ENCODE results near the gene FCER2. TPM values are rescaled to one million over a fixed set of nuclear protein-coding genes. Genes with fewer than 3 reads are reported as not detected.

Gene FCER2
- total RNA-seq, 8 experiments from 2014 or later, result 0.11 to 0.59 (median 0.32) TPM; not detected in 1

GRCh38 chr19:7729831-7730285, 27.9 kb upstream of the FCER2 start:
- no peaks in the 10 kb centered on the region for H3K4me1 ChIP-seq (replicated peaks in 1 of 2)
- H3K27ac ChIP-seq, result no peak overlapping the region
- H3K4me3 ChIP-seq, result no peak overlapping the region
- no peak for ATAC-seq (replicated peaks in 6 of 8)
- 25 to 40% methylated on average over 1 to 4 of the region's 34 CpGs; no CpG with 5 or more reads in 8 of the 10 experiments for WGBS, 10 experiments
- in situ Hi-C loops (cut with MboI; ENCODE audit: low pct_unique_long_range_greater_than_20kb in 2 of 9, low sequenced_read_pairs in 9 of 9, unreplicated experiment in 9 of 9), result no loop called here

DNA sequence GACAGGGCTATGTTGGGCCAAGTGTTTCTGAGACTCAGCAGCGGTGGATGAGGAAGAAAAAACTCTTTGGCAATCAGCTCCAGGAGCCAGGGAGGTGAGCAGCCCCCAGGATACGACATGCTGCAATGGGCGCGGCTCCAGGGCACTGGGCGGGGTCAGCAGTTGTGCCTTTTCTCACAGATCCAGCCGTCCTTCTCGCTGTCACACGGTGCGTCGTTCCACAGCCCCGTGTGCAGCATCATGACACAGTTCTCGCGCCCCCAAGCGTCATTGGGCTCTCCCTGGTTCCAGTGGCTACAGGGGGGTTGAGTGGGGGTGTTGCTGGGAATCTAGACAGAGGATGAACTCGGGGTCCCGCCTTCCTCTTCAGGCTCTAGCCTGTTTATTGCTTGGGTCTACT, 27.3 kb upstream of the FCER2 start:
- ATAC-seq (replicated peaks in 6 of 8), result peak in 3 of 8 experiments; percentile 15 to 69 (median 32)
- in situ Hi-C loops (cut with MboI; ENCODE audit: low pct_unique_long_range_greater_than_20kb in 2 of 9, low sequenced_read_pairs in 9 of 9, unreplicated experiment in 9 of 9), result no loop called here
- Histone ChIP-seq H3K4me1 (replicated peaks in 1 of 2) (no peaks in the 10 kb centered on the region), H3K27ac (no peak overlapping the region), H3K4me3 (no peak overlapping the region)
- WGBS, 10 experiments, result 4 to 100% (median 19%) methylated on average over 1 to 12 of the region's 16 CpGs; no CpG with 5 or more reads in 2 of the 10 experiments

DNA sequence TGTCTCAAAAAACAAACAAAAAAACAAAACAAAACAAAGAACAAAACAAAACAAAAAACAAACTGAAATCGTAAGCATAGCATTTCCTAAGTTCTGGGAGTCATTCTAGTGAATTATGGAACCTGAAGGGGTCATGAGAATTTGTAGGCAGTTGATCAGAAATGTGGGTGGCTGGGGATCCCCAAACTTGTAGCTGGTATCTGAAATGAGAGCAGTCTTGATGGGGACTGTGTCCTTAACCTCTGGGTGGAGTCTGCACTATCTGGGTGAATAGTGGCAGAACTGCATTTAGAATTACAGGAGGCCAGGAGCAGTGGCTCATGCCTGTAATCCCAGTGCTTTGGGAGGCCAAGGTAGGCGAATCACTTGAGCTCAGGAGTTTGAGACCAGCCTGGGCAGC, 23.9 kb upstream of the FCER2 start:
- WGBS, 10 experiments, result 0 to 50% (median 13%) methylated on average over 1 to 2 of the region's 2 CpGs; no CpG with 5 or more reads in 1 of the 10 experiments
- Histone ChIP-seq H3K4me3 (no peak overlapping the region), H3K27ac (no peak overlapping the region), H3K4me1 (replicated peaks in 1 of 2) (peaks cover 0 to 3% of the 10 kb centered on the region in 2 donors)
- no peak for ATAC-seq (replicated peaks in 6 of 8)
- in situ Hi-C loops (cut with MboI; ENCODE audit: low pct_unique_long_range_greater_than_20kb in 2 of 9, low sequenced_read_pairs in 9 of 9, unreplicated experiment in 9 of 9), result no loop called here

- H3K4me1 ChIP-seq (replicated peaks in 1 of 2), result peaks cover 0 to 3% of the 10 kb centered on the region in 2 donors
- no peak overlapping the region for H3K4me3 ChIP-seq
- H3K27ac ChIP-seq, result no peak overlapping the region
- peak in 1 of 8 experiments; percentile 27 for ATAC-seq (replicated peaks in 6 of 8)
- WGBS, 10 experiments, result 27 to 63% (median 45%) methylated on average over 2 to 4 of the region's 5 CpGs; no CpG with 5 or more reads in 5 of the 10 experiments
- in situ Hi-C loops (cut with MboI; ENCODE audit: low pct_unique_long_range_greater_than_20kb in 2 of 9, low sequenced_read_pairs in 9 of 9, unreplicated experiment in 9 of 9), result no loop called here
Measured at GRCh38 chr19:7722231-7722651, 20.3 kb upstream of the FCER2 start.

DNA sequence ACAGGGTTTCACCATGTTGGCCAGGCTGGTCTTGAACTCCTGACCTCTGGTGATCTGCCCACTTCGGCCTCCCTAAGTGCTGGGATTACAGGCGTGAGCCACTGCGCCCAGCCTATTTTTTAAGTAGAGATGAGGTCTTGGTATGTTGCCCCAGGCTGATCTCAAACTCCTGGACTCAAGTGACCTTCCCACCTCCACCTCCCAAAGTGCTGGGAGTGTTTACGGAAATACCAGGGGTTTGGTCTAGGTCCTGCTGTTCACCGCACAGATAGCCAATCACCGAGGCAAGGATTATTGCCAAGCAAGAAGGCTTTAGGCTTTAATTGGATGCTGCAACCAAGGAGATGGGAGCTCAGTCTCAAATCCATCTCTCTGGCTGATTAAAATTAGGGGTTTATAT, 18.4 kb upstream of the FCER2 start:
- 29 to 100% (median 80%) methylated on average over 1 to 5 of the region's 6 CpGs; no CpG with 5 or more reads in 3 of the 10 experiments for WGBS, 10 experiments
- ATAC-seq (replicated peaks in 6 of 8), result no peak

GRCh38 chr19:7718668-7719067, 16.7 kb upstream of the FCER2 start:
- ATAC-seq (replicated peaks in 6 of 8), result no peak
- Histone ChIP-seq H3K4me3 (no peak overlapping the region), H3K27ac (no peak overlapping the region), H3K4me1 (replicated peaks in 1 of 2) (peaks cover 0 to 3% of the 10 kb centered on the region in 2 donors)
- in situ Hi-C loops (cut with MboI; ENCODE audit: low pct_unique_long_range_greater_than_20kb in 2 of 9, low sequenced_read_pairs in 9 of 9, unreplicated experiment in 9 of 9), result no loop called here
- WGBS, 10 experiments, result 0 to 83% (median 40%) methylated on average over 1 to 3 of the region's 8 CpGs; no CpG with 5 or more reads in 5 of the 10 experiments

More for the DNA sequence above, 18.4 kb upstream of the FCER2 start:
- Histone ChIP-seq H3K27ac (no peak overlapping the region), H3K4me1 (replicated peaks in 1 of 2) (peaks cover 0 to 3% of the 10 kb centered on the region in 2 donors), H3K4me3 (no peak overlapping the region)
- in situ Hi-C loops (cut with MboI; ENCODE audit: low pct_unique_long_range_greater_than_20kb in 2 of 9, low sequenced_read_pairs in 9 of 9, unreplicated experiment in 9 of 9), result no loop called here

DNA sequence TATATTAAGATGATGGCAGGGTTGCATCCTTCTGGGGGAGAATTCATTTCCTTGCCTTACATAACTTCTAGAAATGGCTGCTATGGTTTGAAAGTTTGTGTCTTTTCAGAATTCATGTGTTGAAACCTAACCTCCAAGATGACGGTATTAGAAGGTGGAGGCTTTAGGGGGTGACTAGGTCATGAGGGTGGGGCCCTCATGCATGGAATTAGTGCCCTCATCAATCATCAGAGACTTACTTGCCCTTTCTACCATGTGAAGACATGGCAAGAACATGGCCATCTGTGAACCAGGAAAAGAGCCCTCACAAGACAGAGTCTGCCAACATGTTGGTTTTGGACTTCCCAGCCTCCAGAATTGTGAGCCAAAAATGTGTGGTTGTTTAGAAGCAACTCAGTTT, 14.8 kb upstream of the FCER2 start:
- WGBS, 10 experiments, result 0 to 67% (median 54%) methylated on average over 1 of the region's 1 CpG; no CpG with 5 or more reads in 4 of the 10 experiments
- no peak for ATAC-seq (replicated peaks in 6 of 8)
- in situ Hi-C loops (cut with MboI; ENCODE audit: low pct_unique_long_range_greater_than_20kb in 2 of 9, low sequenced_read_pairs in 9 of 9, unreplicated experiment in 9 of 9), result no loop called here
- no peak overlapping the region for H3K27ac ChIP-seq
- H3K4me1 ChIP-seq (replicated peaks in 1 of 2), result no peaks in the 10 kb centered on the region
- H3K4me3 ChIP-seq, result no peak overlapping the region

DNA sequence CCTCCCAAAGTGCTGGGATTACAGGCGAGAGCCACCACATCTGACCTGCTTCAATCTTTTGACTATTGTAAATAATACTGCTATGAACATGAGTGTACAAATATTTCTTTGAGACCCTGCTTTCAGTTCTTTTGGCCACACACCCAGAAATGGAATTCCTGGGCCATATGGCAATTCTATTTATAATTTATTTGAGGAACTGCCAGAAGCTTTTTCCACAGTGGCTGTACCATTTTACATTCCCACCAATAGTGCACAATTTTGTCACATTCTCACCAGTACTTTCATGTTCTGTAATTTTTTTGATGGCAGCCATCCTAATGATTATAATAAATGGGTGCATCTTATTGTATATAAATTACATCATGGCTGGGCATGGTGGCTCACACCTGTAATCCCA, 13.7 kb upstream of the FCER2 start:
- Histone ChIP-seq H3K27ac (no peak overlapping the region), H3K4me1 (replicated peaks in 1 of 2) (no peaks in the 10 kb centered on the region), H3K4me3 (no peak overlapping the region)
- in situ Hi-C loops (cut with MboI; ENCODE audit: low pct_unique_long_range_greater_than_20kb in 2 of 9, low sequenced_read_pairs in 9 of 9, unreplicated experiment in 9 of 9), result no loop called here
- 40 to 86% methylated on average over 1 of the region's 1 CpG; no CpG with 5 or more reads in 8 of the 10 experiments for WGBS, 10 experiments
- no peak for ATAC-seq (replicated peaks in 6 of 8)

GRCh38 chr19:7710616-7711015, 8.7 kb upstream of the FCER2 start:
- Histone ChIP-seq H3K4me3 (no peak overlapping the region), H3K4me1 (replicated peaks in 1 of 2) (no peaks in the 10 kb centered on the region), H3K27ac (no peak overlapping the region)
- WGBS, 10 experiments, result 18 to 90% (median 77%) methylated on average over 3 to 5 of the region's 5 CpGs; no CpG with 5 or more reads in 1 of the 10 experiments
- in situ Hi-C loops (cut with MboI; ENCODE audit: low pct_unique_long_range_greater_than_20kb in 2 of 9, low sequenced_read_pairs in 9 of 9, unreplicated experiment in 9 of 9), result no loop called here
- no peak for ATAC-seq (replicated peaks in 6 of 8)

GRCh38 chr19:7709932-7710460, 8.1 kb upstream of the FCER2 start:
- WGBS, 10 experiments, result 0 to 80% (median 60%) methylated on average over 1 of the region's 10 CpGs; no CpG with 5 or more reads in 6 of the 10 experiments
- in situ Hi-C loops (cut with MboI; ENCODE audit: low pct_unique_long_range_greater_than_20kb in 2 of 9, low sequenced_read_pairs in 9 of 9, unreplicated experiment in 9 of 9), result no loop called here
- no peak for ATAC-seq (replicated peaks in 6 of 8)
- no peak overlapping the region for H3K27ac ChIP-seq
- no peak overlapping the region for H3K4me3 ChIP-seq
- no peaks in the 10 kb centered on the region for H3K4me1 ChIP-seq (replicated peaks in 1 of 2)

- 0 to 60% (median 33%) methylated on average over 1 to 5 of the region's 8 CpGs; no CpG with 5 or more reads in 5 of the 10 experiments for WGBS, 10 experiments
- Histone ChIP-seq H3K4me1 (replicated peaks in 1 of 2) (no peaks in the 10 kb centered on the region), H3K4me3 (no peak overlapping the region), H3K27ac (no peak overlapping the region)
- no peak for ATAC-seq (replicated peaks in 6 of 8)
- in situ Hi-C loops (cut with MboI; ENCODE audit: low pct_unique_long_range_greater_than_20kb in 2 of 9, low sequenced_read_pairs in 9 of 9, unreplicated experiment in 9 of 9), result no loop called here
Measured at GRCh38 chr19:7706955-7707456, 5.1 kb upstream of the FCER2 start.

- no peak overlapping the region for H3K4me3 ChIP-seq
- ATAC-seq (replicated peaks in 6 of 8), result no peak
- WGBS, 10 experiments, result 60 to 81% (median 71%) methylated on average over 1 to 8 of the region's 14 CpGs; no CpG with 5 or more reads in 4 of the 10 experiments
Measured at GRCh38 chr19:7706188-7706954, 4.4 kb upstream of the FCER2 start.

GRCh38 chr19:7705387-7706187, 3.7 kb upstream of the FCER2 start:
- no peaks in the 10 kb centered on the region for H3K4me1 ChIP-seq (replicated peaks in 1 of 2)
- H3K4me3 ChIP-seq, result no peak overlapping the region
- WGBS, 10 experiments, result 40 to 100% (median 63%) methylated on average over 1 to 5 of the region's 24 CpGs; no CpG with 5 or more reads in 2 of the 10 experiments
- in situ Hi-C loops (cut with MboI; ENCODE audit: low pct_unique_long_range_greater_than_20kb in 2 of 9, low sequenced_read_pairs in 9 of 9, unreplicated experiment in 9 of 9), result no loop called here
- no peak for ATAC-seq (replicated peaks in 6 of 8)
- H3K27ac ChIP-seq, result no peak overlapping the region

More at GRCh38 chr19:7706188-7706954, 4.4 kb upstream of the FCER2 start:
- in situ Hi-C loops (cut with MboI; ENCODE audit: low pct_unique_long_range_greater_than_20kb in 2 of 9, low sequenced_read_pairs in 9 of 9, unreplicated experiment in 9 of 9), result no loop called here
- H3K4me1 ChIP-seq (replicated peaks in 1 of 2), result no peaks in the 10 kb centered on the region
- H3K27ac ChIP-seq, result no peak overlapping the region
